NCI-H524 treated with DMSO at 0.1 percent for 48 hours (cell line): ENCODE results near the gene TERB1.
"Not testable (repeated sequence)": the region's sequence is repeated elsewhere in the genome, so short reads cannot be mapped to it uniquely, and the experiment has no call there.

Source experiments
- DNase-seq: peaks from one replicate; lab custom pipeline; 2025; lab: John Stamatoyannopoulos, UW

The TERB1 gene

GRCh38 chr16:66814734-66815133 lies 13.3 kb upstream of the TERB1 start:
- DNase-seq = no peak

DNA sequence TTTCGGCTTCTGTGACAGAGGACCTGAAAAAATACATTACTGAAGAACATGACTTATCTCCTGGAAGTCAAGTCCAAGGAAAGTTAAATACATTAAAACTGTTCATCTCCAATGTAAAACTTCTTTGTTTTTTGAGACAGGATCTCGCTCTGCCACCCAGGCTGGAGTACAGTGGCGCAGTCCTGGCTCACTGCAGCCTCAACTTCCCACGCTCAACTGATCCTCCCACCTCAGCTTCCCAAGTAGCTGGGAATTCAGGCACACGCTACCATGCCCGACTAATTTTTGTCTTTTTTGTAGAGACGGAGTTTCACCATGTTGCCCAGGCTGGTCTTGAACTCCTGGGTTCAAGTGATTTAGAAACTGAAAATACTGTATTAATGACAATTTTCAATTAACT lies 9.7 kb upstream of the TERB1 start:
- DNase-seq = no peak

GRCh38 chr16:66810391-66810790 lies 9.0 kb upstream of the TERB1 start:
- no peak for DNase-seq

- DNase-seq = no peak
These were observed 8.4 kb upstream of the TERB1 start for GRCh38 chr16:66809765-66810164.

DNA sequence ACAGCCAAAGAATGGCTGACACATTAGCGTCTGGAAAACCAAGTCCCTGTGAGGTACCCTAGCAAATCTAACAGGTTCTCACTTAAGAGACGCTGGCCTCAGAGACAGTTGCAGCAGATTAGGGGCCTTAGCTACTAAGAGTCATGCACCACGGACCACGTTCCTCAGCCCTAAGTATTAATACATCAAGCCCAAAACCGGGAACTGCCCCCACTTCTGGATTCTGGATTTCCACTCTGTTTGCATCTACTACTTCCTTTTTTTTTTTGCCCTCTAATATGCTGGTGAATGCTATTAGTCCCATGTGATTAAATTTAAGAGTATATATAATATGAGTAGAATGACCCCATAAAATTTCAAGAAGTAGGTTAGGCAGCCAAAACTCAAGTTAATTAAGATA lies 775 bp upstream of the TERB1 start:
- DNase-seq = no peak

- no peak for DNase-seq
These were observed 528 bp downstream of the TERB1 start for GRCh38 chr16:66800856-66801255.

GRCh38 chr16:66798161-66798560 lies 3.2 kb downstream of the TERB1 start:
- DNase-seq = no peak

- DNase-seq = not testable (repeated sequence)
These were observed 7.4 kb downstream of the TERB1 start for GRCh38 chr16:66793984-66794383.

GRCh38 chr16:66790130-66790733 lies 11.2 kb downstream of the TERB1 start:
- no peak for DNase-seq

DNA sequence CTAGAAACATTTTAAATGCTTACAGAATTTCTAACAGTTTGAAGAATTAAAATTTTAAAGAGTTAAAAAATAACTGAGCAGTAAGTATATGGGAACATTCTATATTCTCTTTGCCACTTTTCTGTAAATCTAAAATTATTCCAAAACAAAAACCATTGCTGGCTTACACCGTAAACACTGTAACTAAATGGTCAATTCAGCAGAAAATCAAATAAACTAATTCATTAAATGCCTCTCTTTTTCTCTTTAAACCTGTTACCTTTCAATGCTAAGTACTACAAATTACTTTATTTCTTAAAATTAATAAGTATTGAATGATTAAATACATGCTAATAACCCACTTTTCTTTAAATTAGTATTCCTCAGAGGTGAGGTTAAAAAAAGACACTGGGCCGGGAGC lies 14.0 kb downstream of the TERB1 start:
- no peak for DNase-seq

DNA sequence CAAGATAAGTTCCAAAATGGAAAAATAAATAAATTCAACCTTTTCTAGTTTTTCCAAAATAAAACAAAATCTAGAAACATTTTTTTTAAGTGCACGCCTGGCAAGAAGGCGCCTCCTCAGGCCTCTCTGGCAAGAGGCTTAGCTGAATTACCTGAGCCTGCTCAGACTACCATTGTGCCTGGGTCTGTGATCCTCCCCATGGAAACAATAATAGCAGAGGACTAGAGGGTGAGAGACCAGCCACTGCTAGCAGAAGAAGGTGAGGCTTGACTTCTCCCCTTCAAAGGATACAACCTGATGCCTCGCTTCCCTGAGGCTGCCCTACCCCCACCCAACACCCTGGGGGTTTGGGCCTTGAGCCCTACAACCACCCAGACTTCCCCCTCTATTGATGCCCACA lies 14.8 kb downstream of the TERB1 start:
- DNase-seq = no peak

GRCh38 chr16:66776457-66776856 lies 24.9 kb downstream of the TERB1 start:
- DNase-seq = no peak

- DNase-seq = no peak
These were observed 26.4 kb downstream of the TERB1 start for GRCh38 chr16:66774981-66775380.

DNA sequence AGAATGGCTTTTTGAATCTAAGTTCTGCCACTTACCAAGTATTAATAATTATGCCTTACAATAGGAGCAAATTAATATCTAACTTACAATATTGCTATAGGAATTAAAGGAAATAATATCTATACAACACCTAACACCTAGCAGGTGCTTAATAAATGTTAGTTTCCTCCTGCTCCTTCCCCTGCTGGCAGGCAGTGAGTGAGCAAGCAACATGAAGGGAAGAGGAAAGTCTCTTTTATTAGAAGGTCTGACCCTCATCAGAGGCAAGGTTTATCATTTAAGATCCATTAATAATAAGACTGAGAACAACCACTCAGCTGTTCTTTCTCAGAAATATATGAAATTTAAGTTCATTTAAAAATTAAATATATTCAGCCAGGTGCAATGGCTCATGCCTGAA lies 43.3 kb downstream of the TERB1 start:
- no peak for DNase-seq

DNA sequence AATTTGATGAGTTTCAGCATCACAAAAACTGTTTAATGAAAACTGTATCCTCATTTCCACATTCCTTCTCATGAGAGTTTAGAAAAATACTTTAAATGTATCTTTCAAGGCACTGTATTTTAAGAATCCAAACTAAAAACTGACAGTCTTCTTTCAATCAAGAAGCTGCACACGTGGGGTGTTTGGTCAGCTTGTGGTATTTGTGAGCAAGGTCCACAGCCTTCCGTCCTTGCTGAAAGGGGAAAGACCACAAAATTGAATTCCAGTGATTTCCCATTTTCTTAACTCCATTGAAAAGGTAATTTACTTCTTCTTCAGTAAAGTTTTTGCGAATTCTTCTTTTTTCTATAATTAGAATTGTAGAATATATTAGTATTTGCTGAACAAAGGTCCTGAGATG lies 46.6 kb downstream of the TERB1 start:
- DNase-seq = no peak

- DNase-seq = no peak
These were observed 47.2 kb downstream of the TERB1 start for GRCh38 chr16:66754211-66754610.

DNA sequence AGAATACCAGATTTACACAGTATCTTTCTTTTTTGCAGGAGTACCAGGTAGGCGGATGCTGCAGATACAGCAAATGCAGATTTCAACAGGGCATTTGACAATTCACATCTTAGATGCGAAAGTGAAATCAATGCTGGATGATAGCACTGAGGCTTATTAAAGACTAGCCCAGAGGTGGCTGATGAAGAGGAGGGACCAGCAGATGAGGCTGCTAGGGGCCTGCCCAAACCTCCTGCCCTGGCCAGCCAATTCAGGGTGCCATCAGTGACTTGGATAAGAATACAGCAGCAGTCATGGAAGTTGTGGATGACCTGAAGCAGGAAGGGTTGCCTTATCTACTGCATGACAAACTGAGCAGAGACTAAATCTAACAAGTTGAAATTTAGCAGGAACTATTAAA lies 48.4 kb downstream of the TERB1 start:
- DNase-seq = no peak

DNA sequence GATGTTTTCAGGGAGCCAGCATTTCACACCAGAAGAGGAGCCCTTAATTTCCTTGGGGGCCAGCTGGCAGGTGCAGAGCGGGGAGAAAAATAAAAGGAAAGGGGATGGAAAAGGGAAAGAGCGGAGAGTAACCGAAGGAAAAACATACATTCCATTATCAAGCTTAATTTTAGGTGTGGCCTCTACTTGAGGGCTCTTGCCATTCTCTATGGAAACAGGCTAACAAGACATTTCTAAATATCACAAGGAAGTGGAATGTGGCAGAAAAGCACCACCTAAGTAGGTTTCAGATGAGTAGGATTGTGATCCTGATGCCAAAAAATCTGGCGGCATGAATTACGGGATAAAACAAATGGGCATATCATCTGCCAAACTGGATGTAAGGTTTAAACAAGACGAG lies 49.0 kb downstream of the TERB1 start:
- no peak for DNase-seq

DNA sequence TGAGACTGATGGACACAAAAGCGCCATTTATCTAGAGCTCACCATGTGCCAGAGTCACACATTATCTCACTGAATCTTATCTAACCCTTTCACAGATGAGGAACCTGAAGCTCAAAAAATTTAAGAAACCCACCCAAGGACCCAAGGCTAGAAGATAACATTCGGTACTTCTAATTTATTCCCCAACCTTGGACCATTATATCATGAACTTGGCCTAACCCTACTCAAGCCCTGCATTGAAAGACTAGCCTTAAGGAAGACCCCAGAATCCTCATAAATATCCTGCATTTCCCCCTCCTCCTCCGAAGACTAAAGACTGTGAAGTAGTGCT lies 49.4 kb downstream of the TERB1 start:
- no peak for DNase-seq

DNA sequence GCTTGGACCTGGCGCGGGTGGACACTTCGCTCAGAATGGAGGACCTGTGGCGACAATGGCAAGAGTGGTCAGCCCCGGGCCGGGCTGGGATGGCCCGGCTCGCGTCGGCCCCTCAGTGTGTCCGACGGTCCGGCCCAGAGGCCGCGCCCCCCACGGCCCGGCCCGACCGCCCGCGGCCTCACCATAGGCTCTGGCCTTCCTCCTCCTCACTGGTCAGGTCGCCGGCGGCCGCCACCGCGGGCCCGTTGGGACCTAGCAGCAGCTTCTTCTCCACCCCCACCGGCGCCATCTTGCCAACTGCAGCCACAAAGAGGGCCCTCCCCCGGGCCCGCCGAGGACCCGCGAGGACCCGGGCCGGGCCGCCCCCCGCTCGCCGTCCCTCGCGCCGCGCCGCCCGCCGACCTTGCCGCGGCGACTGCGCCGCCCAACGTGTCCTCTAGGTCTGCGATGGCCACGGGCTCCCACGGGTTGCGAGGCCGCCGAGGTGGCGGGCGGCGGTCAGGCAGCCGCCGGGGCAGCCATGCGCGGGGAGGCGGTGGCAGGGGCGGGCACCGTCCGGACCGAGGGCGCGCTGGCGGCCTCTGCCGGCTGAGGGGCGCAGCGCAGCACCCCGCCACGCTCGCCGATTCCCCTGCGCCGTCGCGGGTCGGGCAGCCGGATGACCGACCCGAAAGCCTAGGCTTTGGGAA lies 49.9 kb downstream of the TERB1 start, which contains the start of gene DYNC1LI2:
DYNC1LI2 (minus strand) TSS at position 307 of the 689 bp plus-strand sequence; CDS start at position 289, 18 bp downstream.
- DNase-seq = no peak

- DNase-seq = no peak
These were observed 50.4 kb downstream of the TERB1 start for GRCh38 chr16:66751053-66751302.

DNA sequence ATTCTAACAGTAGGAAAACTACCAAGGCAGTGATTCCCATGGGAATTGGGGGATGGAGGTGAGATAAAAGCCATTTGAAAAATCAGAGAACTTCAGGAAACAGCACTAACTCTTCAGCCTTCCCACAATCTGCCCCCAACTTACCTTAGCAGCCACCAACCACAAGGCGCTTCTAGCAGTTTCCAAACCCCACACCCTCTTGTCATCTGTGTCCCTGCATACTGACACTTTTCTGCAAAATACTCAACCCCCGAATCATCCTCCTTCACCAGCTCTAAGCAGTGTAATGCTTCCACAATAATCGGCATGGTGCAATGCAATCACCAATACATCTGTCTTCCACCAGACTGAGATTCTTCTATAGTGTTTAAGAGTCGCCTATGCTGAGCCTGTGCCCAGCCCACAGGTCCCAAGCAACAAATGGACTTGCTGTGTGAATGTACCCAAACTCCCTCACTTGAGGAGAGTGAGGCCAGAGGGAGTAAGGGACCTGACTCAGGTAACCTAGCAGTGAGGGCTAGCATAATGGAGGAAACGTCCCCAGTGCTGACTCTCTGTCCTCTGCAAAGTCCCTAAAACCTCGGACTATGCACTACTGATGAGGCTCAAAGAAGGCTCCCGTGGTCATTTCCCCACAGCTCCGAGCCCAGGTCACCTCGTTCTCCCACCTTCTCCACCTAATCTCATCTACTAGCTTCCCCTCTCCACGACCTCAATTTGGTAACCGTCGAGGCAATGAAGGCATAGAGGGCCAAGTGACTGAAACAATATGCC lies 50.9 kb downstream of the TERB1 start:
- DNase-seq = no peak

GRCh38 chr16:66746682-66747081 lies 54.7 kb downstream of the TERB1 start:
- no peak for DNase-seq

DNA sequence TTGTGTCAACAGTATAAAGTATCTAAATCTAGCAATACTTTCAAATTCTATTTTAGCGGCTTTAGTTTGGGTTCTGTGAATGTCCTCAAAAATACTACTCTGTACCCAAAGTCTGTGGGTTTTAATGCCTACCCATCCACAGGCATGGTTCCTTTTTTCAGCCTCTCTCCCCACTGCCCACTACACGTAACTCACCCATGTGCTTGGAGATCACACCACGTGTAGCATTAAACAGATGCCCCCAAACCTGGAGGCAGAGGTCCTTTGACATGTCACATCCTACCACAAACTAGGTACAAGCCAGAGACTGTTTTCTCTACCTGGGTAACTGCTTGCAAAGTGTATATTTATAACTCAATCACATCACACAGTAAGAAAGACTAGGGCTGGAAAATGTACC lies 55.3 kb downstream of the TERB1 start:
- DNase-seq = no peak
